ENCODE data around the gene OVOL1. TPM values are rescaled to one million over a fixed set of nuclear protein-coding genes. Genes with fewer than 3 reads are reported as not detected.

The OVOL1 gene
- total RNA-seq, 1 donor from 2014 or later: not detected

- no peak for DNase-seq (ENCODE audit: low read depth, low spot score)
- Mint-ChIP-seq H3K4me3 (no peak overlapping the region), H3K27me3 (ENCODE audit: low read depth) (peaks cover 21% of the 10 kb centered on the region), H3K9me3 (no peaks in the 10 kb centered on the region), H3K36me3 (ENCODE audit: low read depth) (no peaks in the 10 kb centered on the region), H3K4me1 (no peaks in the 10 kb centered on the region), H3K27ac (ENCODE audit: unreplicated experiment) (peak overlapping the region; percentile 87)
- TF ChIP-seq CTCF (conservative IDR thresholded peaks at IDR 0.05): no peak
These were observed 16.0 kb downstream of the OVOL1 start for GRCh38 chr11:65802841-65803240.

- TF ChIP-seq CTCF (conservative IDR thresholded peaks at IDR 0.05): no peak
- no peak overlapping the region for H3K4me3 Mint-ChIP-seq
- no peak for DNase-seq (ENCODE audit: low read depth, low spot score)
- no peak overlapping the region for H3K27ac Mint-ChIP-seq (ENCODE audit: unreplicated experiment)
- H3K4me1 Mint-ChIP-seq: no peaks in the 10 kb centered on the region
- H3K36me3 Mint-ChIP-seq (ENCODE audit: low read depth): no peaks in the 10 kb centered on the region
- H3K27me3 Mint-ChIP-seq (ENCODE audit: low read depth): peaks cover 28% of the 10 kb centered on the region
- H3K9me3 Mint-ChIP-seq: no peaks in the 10 kb centered on the region
These were observed 17.1 kb downstream of the OVOL1 start for GRCh38 chr11:65803797-65804492.

- Mint-ChIP-seq H3K9me3 (no peaks in the 10 kb centered on the region), H3K27me3 (ENCODE audit: low read depth) (peaks cover 31% of the 10 kb centered on the region), H3K4me1 (no peaks in the 10 kb centered on the region), H3K36me3 (ENCODE audit: low read depth) (no peaks in the 10 kb centered on the region), H3K27ac (ENCODE audit: unreplicated experiment) (no peak overlapping the region), H3K4me3 (no peak overlapping the region)
- no peak for DNase-seq (ENCODE audit: low read depth, low spot score)
- no peak for TF ChIP-seq CTCF (conservative IDR thresholded peaks at IDR 0.05)
These were observed 20.1 kb downstream of the OVOL1 start for GRCh38 chr11:65806979-65807378.

GRCh38 chr11:65808744-65809341 lies 22.0 kb downstream of the OVOL1 start:
- no peak for DNase-seq (ENCODE audit: low read depth, low spot score)
- Mint-ChIP-seq H3K36me3 (ENCODE audit: low read depth) (no peaks in the 10 kb centered on the region), H3K4me1 (no peaks in the 10 kb centered on the region), H3K27me3 (ENCODE audit: low read depth) (peaks cover 25% of the 10 kb centered on the region), H3K27ac (ENCODE audit: unreplicated experiment) (no peak overlapping the region), H3K9me3 (no peaks in the 10 kb centered on the region), H3K4me3 (no peak overlapping the region)
- TF ChIP-seq CTCF (conservative IDR thresholded peaks at IDR 0.05): no peak

- Mint-ChIP-seq H3K27ac (ENCODE audit: unreplicated experiment) (no peak overlapping the region), H3K4me1 (peaks cover 2% of the 10 kb centered on the region), H3K4me3 (no peak overlapping the region), H3K27me3 (ENCODE audit: low read depth) (peaks cover 19% of the 10 kb centered on the region), H3K9me3 (no peaks in the 10 kb centered on the region), H3K36me3 (ENCODE audit: low read depth) (no peaks in the 10 kb centered on the region)
- no peak for TF ChIP-seq CTCF (conservative IDR thresholded peaks at IDR 0.05)
- no peak for DNase-seq (ENCODE audit: low read depth, low spot score)
These were observed 22.6 kb downstream of the OVOL1 start for GRCh38 chr11:65809496-65809895.
